HG03159 (cell line): ENCODE measurements around the gene PHLDA2.

Experiments
- ATAC-seq: cut with Tn5 transposase; IDR thresholded peaks from one replicate; pipeline ENCODE4 v1.9.1; 2021; ENCODE audit warnings: mild to moderate bottlenecking, moderate library complexity; ENCODE audit not compliant: unreplicated experiment

PHLDA2 gene

DNA sequence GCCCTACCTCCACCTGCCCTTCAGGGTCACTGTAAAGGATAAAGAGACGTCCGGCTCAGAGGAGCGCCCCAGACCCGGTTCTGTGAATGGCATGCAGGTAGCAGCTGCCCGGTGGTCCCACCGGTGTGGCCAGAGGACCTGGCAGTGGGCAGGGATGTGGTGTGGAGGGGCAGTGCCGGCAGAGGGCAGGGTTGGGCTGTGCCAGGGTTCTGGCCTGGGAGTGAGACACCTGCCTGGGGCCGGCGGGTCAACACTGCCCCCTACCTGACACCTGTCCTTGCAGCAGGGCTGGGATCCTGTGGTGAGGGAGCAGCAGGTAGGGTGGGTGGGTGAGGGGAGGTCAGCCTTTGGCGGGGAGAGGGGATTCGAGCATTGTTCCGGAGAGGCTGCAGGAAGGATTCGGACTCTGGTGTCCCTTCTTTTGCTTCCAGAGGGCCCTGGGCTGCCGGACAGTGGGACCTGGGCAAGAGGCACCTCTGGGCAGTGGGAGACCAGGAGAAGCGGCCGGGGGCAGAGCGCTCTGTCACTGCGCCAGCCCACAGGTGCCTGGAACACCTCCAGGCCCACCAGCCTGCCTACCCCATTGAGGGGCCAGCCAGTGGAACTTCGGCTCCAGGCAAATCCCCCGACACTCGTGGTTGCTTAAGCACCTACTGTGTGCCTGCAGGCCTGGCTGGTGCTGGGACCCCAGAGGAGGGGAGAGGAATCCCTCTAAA, 1.6 kb upstream of the PHLDA2 start:
- no peak for ATAC-seq

DNA sequence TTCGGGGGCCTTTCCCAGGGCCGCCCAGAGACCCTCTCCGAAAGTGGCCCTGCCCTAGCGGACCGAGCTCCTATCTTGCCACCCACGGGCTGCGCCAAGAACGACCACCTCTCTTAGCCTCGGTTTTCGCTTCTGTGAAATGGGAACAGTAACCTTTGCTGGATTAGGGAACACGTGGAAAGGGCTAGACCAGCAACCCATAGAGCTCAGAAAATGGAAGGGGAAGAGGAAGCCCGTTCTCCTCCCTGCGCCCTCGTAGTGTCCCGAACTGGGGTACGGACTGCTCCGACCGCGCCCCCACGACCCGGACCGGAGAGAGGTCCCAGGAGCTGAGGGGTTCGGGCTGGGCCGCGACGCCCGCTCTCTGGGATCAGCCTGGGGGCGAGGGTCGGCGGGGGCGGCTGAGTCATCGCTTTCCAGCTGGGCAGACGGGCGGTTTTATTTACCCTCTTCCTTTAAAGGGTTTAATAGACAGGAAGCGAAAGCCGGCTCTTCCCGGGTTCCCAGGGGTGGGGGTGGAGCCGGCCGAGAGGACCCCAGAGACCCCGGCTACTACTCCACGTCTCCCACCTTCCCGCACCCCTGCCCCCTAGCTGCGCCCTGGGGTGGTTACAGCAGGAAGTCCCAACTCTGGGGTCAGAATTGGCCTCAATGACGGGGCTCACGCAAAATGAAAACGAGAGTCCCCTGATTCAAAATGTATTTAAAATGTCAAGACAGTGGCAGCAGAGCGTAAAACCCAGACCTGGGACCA, 907 bp upstream of the PHLDA2 start:
- ATAC-seq = no peak

DNA sequence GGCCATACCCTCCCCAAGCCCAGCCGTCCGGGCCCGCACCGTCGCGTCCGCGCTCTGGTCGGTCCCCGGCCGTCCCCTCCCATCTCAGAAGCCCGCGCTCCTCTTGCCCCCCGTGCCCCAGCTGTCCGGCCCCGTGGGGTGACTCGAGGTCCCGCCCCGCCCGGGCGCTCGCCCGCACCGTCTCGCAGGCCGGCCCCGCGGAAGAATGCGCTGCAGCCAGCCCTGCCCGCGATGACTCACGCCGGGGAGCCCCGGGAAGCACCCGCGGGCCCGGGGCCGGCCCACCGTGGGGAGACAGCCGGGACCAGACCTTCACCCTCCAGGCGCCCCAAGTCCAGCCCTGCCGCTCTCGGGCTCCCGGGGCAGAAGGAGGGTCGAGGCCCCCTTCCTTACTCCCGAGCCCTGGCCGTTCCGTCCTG, 320 bp upstream of the PHLDA2 start:
- no peak for ATAC-seq

DNA sequence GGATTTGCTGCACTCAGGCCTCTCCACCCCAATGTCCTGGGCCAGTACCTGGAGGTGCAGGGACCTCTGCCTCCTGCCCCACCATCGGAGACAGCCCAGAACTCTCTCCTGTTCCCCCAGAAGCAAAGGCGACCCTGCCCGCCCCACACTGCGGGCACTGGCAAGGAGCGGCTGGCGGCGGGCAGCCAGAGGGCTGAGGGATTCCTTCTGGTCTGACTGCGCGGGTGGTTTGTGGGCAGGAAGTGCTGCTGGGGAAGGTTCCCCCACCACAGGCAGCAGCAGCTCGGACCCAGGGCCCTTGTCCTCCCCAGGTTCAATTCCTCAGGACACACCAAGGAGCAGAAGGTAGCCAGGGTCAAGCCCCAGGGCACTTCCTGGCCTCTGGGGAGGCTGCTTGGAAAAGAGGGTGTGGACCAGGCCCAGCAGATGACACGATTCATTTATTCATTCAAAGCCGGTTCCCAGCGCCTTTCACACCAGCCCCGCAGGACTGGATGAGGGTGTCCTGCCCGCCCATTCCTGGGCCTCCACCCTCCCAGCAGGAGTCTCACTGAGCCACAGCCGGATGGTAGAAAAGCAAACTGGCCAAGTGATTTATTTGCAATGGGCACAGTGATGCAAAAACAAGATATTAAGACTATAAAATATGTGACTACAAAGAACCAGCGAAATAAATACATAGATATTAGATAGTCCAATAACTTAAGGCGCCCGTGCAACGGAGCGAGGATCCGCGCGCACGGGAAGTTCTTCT, 1.2 kb downstream of the PHLDA2 start:
- ATAC-seq = no peak

DNA sequence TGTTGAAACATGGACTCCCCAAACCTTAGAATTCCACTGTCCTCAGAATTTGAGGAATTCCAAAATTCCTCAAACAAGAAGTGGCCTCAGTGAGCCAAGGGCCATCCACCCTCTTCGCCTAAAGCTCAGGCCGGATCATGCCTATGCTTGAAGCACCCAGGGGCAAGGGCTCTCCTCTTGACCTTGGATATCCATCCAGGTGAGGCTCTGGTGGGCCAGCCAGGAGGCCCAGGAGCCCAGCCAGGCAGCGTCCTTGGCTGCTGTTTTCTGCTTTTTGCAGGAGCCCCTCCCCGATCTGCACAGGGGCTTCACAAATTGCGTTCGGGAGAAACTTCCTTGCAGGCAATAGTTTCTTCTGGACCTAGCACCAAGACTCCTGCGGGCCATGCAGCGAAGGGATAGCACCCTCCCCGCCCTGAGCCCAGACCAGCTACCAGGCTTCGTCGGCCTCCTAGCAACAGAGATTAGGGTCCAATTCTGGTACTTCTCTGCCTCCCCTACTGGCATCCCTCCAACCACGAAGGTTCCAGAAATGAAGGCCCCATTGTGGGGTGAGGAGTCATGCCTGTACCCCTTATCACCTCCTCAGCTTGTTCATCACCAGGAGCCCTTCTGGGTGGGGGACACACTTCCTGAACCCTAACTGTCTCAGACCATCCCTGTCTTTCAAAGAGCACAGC, 2.0 kb downstream of the PHLDA2 start:
- ATAC-seq = no peak

- no peak for ATAC-seq
These were observed 2.6 kb downstream of the PHLDA2 start for GRCh38 chr11:2926611-2927051.

- ATAC-seq = no peak
These were observed 4.2 kb downstream of the PHLDA2 start for GRCh38 chr11:2924821-2925675.

DNA sequence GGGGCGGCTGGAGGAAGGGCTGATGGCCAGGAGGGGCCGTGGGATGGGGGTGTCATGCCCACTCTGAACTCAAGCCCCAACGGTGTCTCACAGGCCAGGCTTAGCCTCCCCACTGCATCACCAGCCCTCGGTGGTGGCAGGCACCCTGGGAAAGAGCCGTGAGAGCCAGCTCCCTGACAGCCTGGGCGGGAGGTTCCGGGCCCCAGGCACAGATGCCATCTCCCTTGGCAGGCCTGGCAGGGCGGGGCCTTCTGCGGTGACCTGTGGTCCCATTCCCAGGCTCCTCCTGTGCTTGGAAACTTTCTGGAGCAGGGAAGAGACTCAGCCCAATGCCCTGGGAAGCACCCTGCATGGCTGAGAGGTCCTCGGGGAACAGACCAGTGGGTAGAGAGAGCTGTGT, 4.8 kb downstream of the PHLDA2 start:
- ATAC-seq = no peak

DNA sequence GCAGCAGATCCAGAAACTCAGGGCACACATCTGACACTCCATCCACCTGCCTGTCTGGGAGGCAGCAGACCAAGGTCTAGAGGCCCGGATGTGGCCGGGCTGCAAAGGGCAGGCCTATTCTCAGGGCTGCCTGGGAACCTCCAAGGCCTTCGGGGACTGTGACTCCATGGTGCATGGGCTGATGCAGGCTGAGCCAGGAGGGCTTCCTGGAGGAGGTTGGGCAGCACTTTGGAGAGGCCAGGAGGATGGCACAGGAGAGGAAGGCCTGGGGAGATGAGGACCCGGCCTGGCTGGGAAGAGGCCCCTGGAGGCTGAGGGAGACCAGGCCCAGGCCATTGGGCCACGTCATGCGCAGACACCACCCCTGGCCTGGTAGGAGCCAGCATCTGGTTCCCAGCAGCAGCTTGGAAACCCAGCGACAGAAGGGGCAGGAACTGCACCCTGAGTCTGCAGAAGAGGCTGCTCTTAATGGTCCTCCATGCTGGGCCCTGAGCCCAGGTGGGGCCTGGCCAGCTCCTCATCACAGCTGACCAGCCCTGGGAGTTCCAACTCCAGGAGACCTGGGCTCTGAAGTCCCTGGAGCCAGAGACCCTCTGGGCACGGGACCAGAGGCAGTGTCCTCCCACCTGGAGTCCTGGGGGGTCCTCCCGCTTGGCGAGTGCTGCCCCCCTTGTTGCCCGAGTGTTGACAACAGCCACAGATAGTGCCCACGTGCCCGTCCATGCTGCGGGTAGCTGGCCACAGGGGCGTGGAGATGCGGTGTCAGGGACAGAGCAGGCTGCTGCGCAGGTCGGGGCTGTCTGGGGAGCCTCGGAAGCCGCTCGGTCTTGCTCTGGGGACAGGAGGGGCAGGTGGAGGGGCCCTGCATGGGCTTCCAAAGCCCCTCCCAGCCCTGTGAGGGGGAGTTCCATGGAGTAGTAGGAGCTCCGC, 5.5 kb downstream of the PHLDA2 start:
- no peak for ATAC-seq

- ATAC-seq = no peak
These were observed 6.6 kb downstream of the PHLDA2 start for GRCh38 chr11:2922655-2923054.

- no peak for ATAC-seq
These were observed 7.3 kb downstream of the PHLDA2 start for GRCh38 chr11:2921742-2922493.

- ATAC-seq = no peak
These were observed 8.0 kb downstream of the PHLDA2 start for GRCh38 chr11:2921261-2921660.

DNA sequence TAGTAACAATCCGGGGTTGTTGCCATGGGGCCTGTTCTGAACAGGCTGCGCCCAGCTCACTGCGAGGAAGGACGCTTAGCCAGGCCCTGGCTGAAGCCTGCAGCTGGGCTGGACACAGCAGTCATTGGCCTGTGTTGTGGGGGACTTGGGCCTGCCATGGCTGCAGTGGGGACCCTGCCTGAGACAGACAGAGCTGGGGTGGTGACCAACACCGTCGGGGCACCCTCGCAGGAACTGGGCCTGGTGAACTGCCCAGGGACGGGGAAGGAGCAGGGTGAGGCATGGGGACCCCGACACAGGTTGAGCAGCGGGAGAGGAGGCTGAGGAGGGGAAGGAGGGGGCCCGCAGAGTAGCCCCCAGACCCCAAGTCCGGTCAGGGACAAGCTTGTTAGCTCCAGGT, 8.9 kb downstream of the PHLDA2 start:
- ATAC-seq = no peak

DNA sequence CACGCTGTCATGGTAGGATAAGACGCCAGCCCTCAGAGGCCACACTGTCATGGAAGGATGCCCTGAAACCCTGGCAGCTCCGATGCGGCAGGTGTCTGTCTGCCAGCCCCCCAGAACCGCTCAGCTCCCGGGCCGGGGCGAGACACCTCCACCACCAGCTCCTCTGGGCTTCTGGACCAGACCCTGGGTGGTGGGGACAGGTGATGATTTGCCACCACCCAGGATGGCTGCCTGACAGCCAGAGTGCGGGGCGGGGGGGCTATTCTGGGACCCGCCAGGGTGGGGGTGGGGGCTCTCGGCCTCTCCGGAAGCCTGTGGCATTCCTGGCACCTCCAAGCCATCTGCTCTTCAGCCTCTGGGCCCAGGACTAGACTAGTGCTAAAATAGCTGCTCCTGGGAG, 9.4 kb downstream of the PHLDA2 start:
- no peak for ATAC-seq

GRCh38 chr11:2919188-2919587, 10.0 kb downstream of the PHLDA2 start:
- no peak for ATAC-seq

GRCh38 chr11:2917842-2918490, 11.3 kb downstream of the PHLDA2 start:
- no peak for ATAC-seq

- ATAC-seq = no peak
These were observed 12.2 kb downstream of the PHLDA2 start for GRCh38 chr11:2916892-2917645.
